ENCODE results near the gene KIF26A. TPM values are rescaled to one million over a fixed set of nuclear protein-coding genes. Genes with fewer than 3 reads are reported as not detected.

Gene KIF26A
- total RNA-seq, 1 donor = under 0.01 TPM

Small RNA genes lying within 50 kb of the gene (small RNA-seq; reads per million reads assigned to genes)
- 5.2 reads per million, percentile 89 among the genes with 10 or more reads in this experiment for gene MIR203A

Other genes with a start within 250 kb of the KIF26A start
- gene TDRD9, start 210.1 kb upstream of the KIF26A start, total RNA-seq (ENCODE audit: low replicate concordance) = 0.45 and 4.5 TPM in 2 replicates
- gene RD3L, start 196.1 kb upstream of the KIF26A start, total RNA-seq (ENCODE audit: low replicate concordance) = not detected in 2 replicates
- gene ASPG, start 52.9 kb upstream of the KIF26A start, total RNA-seq (ENCODE audit: low replicate concordance) = not detected in 2 replicates